D341Med (cell line): ENCODE data around the gene TUFM.
"Not testable (repeated sequence)": the region's sequence is repeated elsewhere in the genome, so short reads cannot be mapped to it uniquely, and the experiment has no call there.

Experiments used
- DNase-seq: peaks from one replicate; pipeline ENCODE4 v3.0.0; 2012; ENCODE audit warnings: low spot score

TUFM gene

DNA sequence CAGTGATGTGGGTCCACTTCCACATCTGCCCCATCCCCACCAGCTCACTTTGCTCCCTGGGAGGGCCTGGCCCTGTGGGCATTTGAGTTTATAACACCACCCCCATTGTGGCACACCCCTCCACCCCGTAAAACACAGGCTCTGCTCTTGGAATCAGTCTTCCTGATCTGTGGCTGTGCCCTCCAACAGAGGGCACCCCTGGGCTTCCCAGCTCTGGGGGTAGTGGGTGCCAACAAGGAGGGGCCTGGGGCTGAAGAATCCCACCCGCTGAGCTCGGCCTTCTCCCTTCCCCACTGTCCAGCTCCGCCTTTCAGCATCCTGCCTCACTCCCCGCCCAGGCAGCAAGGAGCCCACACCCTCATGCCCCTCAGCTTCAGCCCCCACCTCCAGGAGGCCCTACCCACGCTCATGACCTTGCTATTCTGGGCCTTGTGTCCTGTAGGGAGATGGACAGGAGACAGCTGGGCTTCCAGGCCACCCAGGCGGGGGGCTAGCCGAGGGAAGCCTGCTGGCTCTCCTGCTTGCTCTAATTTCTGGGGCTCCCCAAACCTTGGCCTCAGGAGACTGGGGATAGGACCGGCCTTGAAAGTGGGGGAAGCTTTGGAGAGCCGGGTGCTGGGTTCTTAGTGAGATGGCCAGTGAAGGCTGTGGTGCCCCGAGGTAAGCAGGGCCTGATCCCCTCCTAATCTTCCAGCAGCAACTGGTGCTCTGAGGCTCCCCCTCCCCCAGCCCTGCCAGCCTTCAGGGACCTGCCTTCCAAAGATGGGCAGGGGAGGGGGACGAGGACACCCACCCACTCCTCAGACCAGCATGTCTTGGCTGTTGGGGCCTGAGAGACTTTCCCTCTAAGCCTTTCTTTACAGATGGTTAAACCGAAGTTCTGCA is 29.2 kb upstream of the TUFM start:
- DNase-seq: no peak

DNA sequence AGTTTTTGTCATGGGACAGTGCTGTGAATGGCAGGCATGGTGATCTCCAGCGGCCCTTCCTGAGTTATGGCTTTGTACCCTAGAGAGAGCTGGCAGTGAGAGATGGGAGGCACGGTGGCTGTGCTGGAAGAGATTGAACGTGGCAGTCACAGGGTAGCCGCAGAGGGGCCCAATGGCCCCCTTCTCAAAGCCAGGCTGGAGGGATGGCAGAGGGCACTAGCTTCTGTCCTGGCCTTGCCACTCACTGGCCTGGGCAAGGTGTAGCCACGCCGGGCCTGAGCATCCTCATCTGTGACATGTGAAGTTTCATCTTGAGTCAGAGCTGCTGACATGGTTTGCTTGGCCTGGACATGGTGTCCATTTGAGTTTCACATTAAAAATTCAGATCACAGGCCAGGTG is 28.3 kb upstream of the TUFM start:
- no peak for DNase-seq

DNA sequence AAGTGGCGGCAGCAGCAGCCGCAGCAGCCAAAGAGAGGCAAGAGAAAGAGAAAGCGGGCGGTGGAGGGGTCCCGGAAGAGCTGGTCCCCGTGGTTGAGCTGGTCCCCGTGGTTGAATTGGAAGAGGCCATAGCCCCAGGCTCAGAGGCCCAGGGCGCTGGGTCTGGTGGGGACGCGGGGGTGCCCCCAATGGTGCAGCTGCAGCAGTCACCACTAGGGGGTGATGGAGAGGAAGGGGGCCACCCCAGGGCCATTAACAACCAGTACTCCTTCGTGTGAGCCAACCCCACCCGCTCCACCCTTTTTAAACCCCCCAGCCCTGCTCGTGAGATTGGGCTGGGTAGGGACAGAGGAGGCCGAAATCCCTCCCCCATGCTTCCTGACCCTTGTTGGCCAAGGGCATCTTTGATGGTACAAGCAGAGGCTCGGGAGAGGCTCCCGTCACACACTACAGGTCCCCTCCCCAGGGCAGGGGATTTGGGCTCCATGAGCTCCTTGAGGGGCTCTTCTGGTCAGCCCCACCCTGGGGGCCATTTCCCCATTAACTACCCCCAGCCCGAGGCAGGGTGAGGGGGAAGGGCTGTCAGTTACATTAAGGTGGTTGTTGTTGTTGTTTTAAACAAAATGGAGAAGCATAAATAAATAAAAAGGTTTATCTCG is 27.5 kb upstream of the TUFM start:
- peak; percentile 83 for DNase-seq

DNA sequence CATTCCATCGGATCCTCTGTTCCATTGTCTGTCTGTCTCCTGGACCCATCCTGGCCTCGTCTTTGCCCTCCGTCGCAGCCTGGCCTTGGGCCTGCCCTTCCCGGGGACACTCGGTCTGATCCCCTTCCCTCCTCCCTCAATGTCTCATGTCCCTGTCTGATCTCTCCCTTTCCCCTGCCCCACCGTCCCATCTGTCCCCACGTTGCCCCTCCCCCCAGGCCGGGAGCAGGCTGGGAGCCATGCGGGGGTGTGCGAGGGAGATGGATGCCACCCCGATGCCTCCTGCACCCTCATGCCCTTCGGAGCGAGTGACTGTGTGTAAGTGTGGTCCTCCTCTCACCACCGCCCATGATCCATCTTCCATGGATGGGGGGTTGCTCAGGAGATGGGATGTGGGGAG is 26.8 kb upstream of the TUFM start:
- DNase-seq: no peak

DNA sequence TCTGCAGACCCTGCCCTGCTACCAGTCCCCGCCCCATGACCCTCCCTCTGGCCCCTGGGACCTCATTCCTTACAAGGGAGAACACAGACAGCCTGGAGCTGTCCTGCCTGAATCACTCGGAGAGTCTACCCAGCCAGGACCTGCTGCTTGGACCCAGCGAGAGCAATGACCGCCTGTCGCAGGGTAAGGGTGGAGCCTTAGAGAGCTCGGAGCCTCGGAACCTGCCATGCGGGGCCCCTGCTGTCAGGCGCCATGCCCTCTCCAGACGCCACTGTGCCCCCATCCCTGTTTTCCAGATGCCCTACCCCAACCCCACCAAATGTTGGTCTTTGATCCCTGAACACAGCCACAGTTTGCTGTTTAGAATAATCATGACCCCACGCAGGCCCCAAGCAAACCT is 23.1 kb upstream of the TUFM start:
- no peak for DNase-seq

DNA sequence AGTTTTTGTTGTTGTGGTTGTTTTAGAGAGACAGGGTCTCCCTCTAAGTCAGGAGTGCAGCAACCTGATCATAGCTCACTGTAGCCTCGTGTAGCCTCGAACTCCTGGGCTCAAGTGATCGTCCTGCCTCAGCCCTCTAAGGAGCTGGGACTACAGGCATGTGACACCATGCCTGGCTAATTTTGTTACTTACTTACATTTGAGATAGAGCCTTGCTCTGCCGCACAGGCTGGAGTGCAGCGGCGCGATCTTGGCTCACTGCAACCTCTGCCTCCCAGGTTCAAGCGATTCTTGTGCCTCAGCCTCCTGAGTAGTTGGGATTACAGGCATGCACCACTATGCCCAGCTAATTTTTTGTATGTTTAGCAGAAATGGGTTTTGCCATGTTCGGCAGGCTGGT is 21.5 kb upstream of the TUFM start:
- not testable (repeated sequence) for DNase-seq

DNA sequence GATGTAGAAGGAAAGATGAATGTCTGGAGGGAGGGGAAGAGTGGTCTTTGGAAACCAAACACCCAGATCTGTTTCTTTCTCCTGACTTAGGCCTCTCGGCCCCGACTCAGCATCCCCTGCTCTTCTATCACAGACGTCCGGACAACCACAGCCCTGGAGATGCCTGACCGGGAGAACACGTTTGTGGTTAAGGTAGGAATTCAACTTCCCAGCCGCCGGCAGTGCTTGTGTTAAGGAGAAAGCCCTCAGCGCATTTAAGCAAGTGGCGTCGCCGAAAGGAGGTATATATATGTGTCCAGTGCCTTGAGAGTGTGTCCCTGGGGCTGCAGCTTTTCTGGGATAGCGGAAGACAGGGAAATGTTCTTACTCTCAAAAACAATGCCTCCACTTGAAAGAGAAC is 21.1 kb upstream of the TUFM start:
- no peak for DNase-seq

DNA sequence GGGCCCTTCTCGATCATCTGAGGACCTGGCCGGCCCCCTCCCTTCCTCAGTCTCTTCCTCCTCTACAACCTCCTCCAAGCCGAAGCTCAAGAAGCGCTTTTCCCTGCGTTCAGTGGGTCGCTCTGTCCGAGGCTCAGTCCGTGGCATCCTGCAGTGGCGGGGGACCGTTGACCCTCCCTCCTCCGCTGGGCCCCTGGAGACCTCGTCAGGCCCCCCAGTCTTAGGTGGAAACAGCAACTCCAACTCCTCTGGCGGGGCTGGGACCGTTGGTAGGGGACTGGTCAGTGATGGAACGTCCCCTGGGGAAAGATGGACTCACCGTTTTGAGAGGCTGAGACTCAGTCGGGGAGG is 20.3 kb upstream of the TUFM start:
- DNase-seq: no peak

DNA sequence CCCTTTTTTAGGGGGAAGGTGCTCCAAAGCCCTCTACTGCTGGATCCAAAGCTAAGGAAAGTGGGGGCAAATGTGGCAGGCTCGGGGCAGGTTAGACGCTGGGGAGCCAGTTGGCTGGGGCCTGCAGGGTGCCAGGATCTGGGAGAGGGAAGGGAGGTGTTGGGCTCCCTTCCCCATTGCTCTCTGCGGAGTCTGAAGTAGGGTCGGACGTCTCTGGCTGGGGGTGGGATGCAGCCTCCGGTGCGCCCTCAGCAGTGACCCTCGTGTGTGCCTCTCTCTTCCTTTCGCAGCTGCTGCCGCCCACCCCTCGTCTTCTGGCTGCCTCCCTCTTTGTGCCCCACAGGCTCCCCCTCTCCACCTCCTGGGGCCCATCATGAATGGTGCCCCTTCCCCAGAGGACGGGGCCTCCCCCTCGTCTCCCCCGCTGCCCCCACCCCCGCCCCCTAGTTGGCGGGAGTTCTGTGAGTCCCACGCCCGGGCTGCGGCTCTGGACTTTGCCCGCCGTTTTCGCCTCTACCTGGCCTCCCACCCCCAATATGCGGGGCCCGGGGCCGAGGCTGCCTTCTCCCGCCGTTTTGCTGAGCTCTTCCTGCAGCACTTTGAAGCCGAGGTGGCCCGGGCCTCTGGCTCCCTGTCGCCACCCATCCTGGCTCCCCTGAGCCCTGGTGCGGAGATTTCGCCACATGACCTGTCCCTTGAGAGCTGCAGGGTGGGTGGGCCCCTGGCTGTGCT is 19.7 kb upstream of the TUFM start:
- DNase-seq: no peak

DNA sequence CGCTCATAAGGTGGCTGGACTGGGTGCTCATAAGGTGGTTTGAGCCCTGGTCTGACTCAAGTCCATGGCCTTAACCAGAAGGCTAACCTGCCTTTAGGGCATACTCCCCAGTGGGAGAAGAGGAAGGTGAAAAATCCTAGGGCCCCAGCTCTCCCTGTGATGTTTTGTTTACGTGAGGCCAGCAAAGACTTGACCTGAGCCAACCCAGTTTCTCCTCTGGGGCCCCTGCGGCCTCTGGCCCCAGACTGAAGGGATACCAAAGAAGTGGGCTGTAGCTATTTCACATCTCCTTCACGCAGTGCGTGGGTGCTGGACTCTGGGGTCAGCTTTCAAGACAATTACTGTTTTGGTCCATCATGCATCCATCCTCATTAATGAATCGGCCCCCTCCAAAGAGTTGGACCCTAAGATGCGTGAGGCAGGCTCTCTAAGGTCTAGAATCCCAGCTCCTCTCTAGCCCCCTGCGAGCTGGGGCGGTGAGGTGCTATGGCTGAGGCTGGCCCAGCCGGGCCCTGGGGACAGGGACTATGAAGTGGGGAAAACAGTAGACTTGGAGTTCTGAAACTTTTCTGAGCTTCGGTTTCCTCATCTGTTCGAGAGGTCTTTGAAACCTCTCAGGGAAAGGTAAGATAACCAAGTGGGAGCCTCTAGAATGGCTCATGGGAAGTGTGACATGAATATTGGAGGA is 19.0 kb upstream of the TUFM start:
- no peak for DNase-seq

DNA sequence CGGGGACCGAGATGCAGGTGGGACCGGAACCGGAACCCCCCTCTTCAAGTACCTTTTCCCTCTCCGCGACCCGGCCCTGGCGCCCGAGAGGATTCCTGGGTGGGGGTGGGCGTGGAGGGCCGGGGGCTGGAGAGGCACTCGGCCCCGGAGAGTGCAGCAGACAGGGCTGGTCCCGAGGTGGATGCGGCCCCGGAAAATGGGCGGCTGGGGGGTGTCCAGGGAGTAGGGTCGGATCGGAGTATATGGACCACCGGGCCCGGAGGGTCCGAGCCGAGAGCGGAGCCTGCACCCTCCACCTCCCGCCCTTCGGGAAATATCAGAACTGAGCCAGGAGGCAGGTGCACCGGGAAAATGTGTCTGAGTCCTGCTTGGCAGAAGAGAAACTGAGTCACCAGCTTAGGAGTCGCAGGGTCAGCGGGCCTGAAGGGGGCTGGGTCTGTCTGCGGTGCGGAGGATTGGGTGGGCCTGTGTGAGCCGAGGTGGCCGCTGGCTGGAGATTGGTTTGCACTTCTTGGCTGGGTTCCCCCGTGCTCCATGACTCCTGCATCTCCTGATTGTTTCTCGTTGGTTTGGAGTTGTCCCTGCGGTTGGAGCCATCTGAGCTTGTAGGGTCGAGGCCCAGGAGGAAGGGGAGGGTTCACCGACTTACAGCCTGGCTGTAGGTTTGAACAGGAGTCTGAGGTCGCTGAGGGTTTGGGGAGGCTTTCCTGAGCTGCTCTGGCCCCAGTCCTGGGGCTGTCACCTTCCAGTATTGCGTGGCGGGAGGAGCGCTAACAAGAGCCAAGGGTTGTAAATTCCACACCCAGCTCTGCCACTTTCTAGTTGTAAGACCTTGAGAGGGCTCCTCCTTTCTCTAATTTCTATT is 18.0 kb upstream of the TUFM start:
- no peak for DNase-seq

DNA sequence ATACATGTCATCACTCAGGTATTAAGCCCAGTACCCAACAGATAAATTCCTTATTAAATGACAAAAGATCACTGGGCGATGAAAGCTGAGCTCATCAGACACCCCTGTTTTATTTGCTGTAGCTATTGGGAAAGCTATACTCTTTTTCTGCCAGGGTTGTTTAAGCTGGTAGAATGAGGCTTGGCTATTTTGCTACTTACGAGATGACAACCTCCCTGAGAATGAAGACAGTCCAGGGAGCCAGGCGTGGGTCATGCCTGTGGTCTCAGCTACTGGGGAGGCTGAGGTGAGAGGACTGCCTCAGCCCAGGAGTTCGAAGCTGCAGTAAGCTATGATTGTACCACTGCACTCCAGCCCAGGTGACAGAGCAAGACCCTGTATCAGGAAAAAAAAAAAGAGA is 13.2 kb upstream of the TUFM start:
- no peak for DNase-seq

DNA sequence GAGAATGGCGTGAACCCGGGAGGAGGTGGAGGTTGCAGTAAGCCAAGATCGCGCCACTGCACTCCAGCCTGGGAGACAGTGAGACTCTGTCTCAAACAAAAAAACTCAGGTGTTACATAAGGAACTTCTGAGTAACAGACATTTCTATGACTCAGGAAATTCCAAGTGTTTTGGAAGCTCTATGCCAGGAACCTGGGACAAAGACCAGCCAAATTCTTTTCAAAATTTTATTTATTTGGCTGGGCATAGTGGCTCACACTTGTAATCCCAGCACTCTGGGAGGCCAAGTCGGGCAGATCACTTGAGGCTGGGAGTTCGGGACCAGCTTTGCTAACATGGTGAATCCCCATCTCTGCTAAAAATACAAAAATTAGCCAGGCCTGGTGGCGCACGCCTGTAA is 12.3 kb upstream of the TUFM start:
- DNase-seq: no peak

DNA sequence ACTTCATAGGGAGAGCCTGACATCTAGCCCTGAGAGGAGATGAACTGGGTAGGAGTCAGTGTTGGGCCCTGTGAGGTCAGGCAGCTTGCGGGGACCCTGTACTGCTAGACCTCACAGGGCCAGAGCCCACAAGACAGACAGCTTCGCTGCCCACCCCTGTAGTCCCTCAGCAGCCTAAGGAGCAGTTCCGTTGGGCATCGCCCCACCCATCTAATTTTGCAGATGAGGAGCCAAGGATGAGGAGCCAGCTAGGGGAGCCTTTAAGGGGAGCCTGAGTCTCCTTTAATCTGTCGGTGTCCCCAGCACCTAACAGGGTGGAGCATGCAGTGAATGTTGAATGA is 755 bp upstream of the TUFM start:
- DNase-seq: no peak

DNA sequence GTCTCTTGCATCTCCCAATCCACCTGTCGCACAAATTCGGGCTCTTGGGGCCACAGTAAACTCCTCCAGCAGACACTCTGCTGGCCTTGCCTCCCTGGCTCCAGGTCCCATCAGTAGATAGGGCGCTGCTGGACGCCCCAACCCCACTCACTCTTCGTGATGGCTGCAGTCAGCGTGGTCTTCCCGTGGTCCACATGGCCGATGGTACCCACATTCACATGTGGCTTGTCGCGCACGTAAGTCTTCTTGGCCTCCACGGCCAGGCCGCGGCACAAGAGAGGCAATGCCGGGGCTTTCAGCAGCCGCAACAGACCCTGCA is 428 bp downstream of the TUFM start:
- no peak for DNase-seq

DNA sequence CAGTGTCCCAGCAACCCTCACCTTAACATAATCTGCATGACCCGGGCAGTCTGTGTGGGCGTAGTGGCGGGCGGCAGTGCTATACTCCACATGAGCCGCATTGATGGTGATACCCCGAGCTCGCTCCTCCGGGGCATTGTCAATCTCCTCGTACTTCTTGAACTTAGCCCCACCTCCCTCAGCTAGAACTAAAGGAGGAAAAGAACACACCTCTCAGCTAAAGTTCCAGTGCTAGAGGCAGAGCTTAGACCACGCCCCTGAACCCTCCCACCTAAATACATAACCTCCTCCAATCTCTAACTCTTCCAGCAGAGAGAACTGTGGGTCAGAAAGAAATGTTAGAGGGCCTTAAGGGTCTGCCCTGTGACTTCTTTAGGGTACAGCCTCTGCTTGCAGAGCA is 855 bp downstream of the TUFM start:
- DNase-seq: no peak

DNA sequence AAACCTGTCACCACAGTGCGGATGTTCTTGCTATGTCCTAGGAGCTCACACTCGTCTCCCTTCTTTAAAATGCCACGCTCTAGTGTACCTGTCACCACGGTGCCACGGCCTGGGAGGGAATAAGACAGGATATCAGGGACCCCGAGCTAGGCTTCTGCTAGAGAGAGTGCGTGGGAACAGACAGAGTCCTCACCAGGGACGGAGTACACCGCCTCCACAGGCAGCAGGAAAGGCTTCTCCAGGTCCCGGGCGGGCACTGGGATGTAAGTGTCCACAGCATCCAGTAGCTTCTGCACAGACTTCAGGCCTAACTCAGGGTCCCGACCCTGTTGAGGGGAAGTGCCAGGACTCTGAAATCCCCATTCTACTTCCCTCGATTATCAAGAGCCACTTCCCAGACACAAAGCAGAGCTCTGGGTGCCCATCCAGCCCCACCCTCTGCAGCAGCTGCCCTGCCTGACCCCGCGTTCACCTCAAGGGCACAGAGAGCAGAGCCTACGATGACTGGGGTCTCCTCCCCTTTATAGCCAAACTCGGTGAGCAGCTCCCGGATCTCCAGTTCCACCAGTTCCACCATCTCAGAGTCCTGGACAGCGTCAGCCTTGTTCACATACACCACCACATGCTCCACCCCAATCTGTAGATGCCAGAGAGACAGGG is 1.8 kb downstream of the TUFM start:
- DNase-seq: no peak

DNA sequence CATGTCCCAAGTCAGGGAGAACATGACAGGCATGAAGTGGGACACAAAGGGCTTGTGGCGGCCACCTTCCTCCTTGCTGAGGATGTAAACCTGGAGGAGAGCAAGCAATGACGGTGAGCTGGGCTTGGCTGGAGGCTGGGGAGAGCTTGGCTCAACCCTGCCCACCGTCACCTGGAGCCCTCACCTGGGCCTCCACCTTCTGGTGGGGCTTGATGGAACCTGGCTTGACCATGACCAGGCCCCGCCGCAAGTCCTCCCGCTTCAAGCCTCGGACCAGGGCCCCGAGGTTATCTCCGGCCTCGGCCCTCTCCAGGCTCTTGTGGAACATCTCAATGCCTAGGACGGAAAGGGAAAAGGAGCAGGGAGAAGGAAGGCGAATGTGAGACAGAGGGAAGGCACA is 2.4 kb downstream of the TUFM start:
- no peak for DNase-seq

DNA sequence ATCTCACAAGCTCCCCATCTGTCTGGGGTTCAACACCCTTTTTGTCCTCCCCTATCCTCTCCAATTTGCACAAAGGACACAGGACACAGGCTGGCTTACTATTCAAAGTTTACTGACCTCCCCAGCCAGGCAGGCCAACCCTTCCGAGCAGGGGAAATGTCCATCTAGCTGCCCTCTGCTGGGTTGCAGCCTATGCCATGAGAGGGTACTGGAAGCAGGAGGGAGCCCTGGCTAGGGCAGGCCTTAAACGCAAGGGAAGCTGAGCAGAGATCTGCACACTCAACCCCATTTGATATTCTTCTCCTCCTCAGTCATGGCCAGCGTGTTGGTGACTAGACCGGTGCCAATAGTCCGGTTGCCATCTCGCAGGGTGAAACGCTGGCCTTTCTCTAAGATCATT is 3.5 kb downstream of the TUFM start:
- no peak for DNase-seq

DNA sequence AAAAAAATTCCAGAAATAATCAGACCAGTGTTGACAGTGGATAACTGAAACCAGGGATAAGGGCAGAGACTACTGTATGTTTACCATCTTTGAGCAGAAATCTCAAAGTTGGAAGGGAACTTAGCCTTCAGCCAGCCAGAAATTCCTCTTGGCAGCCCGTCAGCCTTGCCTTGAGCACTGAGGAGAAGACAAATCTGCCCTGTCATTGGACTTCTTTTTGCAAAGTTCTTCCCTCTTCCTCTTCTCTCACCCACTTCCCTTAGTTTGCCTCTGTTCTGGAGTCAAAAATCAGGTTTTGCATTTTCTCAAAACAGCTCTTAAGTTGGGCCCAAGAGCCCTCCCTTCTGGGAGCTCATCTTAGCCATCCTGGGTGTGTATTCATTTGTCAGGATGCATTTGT is 6.2 kb downstream of the TUFM start:
- no peak for DNase-seq

DNA sequence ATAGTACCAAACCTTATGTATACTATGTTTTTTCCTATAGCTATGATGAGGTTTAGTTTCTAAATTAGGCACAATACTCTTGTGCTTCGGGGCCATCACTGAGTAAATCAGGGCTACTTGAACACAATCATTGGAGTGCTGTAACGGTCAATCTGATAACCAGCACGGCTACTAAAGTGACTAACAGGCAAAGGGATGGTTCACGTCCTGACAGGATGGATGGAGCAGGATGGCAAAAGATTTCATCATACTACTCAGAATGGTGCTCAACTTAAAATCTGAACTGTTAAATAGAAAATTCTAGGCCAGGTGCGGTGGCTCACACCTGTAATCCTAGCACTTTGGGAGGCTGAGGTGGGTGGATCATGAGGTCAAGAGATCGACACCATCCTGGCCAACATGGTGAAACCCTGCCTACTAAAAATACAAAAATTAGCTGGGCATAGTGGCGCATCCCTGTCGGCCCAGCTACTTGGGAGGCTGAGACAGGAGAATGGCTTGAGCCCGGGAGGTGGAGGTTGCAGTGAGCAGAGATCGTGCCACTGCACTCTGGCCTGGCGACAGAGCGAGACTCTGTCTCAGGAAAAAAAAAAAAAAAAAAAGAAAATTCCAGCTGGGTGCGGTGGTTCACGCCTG is 7.0 kb downstream of the TUFM start:
- no peak for DNase-seq
